Measurements from ENCODE around the gene SLC17A7. TPM values are rescaled to one million over a fixed set of nuclear protein-coding genes. Genes with fewer than 3 reads are reported as not detected.

The SLC17A7 gene
- polyA plus RNA-seq, 4 donors: 0.25 to 0.61 (median 0.45) TPM

GRCh38 chr19:49428547-49429451 lies 12.5 kb downstream of the SLC17A7 start:
- no peak for DNase-seq (ENCODE audit: low read depth in 4 of 4, low spot score in 2 of 4)

GRCh38 chr19:49427855-49428546 lies 13.3 kb downstream of the SLC17A7 start:
- DNase-seq (ENCODE audit: low read depth in 4 of 4, low spot score in 2 of 4): no peak

- DNase-seq (ENCODE audit: low read depth in 4 of 4, low spot score in 2 of 4): no peak
Measured at GRCh38 chr19:49427339-49427738, 14.0 kb downstream of the SLC17A7 start.

- DNase-seq (ENCODE audit: low read depth in 4 of 4, low spot score in 2 of 4): no peak
Measured at GRCh38 chr19:49425922-49426592, 15.3 kb downstream of the SLC17A7 start.

GRCh38 chr19:49425178-49425577 lies 16.1 kb downstream of the SLC17A7 start, which contains the start of gene GFY:
GFY (plus strand) TSS chr19:49425388; CDS start chr19:49426431, 1,043 bp downstream.
- DNase-seq (ENCODE audit: low read depth in 4 of 4, low spot score in 2 of 4): no peak

GRCh38 chr19:49423985-49424303 lies 17.4 kb downstream of the SLC17A7 start:
- DNase-seq (ENCODE audit: low read depth in 4 of 4, low spot score in 2 of 4): no peak

GRCh38 chr19:49423071-49423984 lies 18.0 kb downstream of the SLC17A7 start, which contains the start of gene PTH2:
PTH2 (minus strand) TSS chr19:49423441; CDS start chr19:49423339, 102 bp downstream.
- DNase-seq (ENCODE audit: low read depth in 4 of 4, low spot score in 2 of 4): no peak

GRCh38 chr19:49422407-49423070 lies 18.8 kb downstream of the SLC17A7 start:
- no peak for DNase-seq (ENCODE audit: low read depth in 4 of 4, low spot score in 2 of 4)

GRCh38 chr19:49421878-49422202 lies 19.5 kb downstream of the SLC17A7 start:
- DNase-seq (ENCODE audit: low read depth in 4 of 4, low spot score in 2 of 4): no peak

GRCh38 chr19:49421039-49421877 lies 20.1 kb downstream of the SLC17A7 start:
- DNase-seq (ENCODE audit: low read depth in 4 of 4, low spot score in 2 of 4): peak in 2 of 4 donors; percentile 32 to 66

- DNase-seq (ENCODE audit: low read depth in 4 of 4, low spot score in 2 of 4): no peak
Measured at GRCh38 chr19:49420227-49420626, 21.1 kb downstream of the SLC17A7 start.

GRCh38 chr19:49419173-49419572 lies 22.2 kb downstream of the SLC17A7 start:
- no peak for DNase-seq (ENCODE audit: low read depth in 4 of 4, low spot score in 2 of 4)

- DNase-seq (ENCODE audit: low read depth in 4 of 4, low spot score in 2 of 4): no peak
Measured at GRCh38 chr19:49418511-49418910, 22.8 kb downstream of the SLC17A7 start.

GRCh38 chr19:49417088-49417487 lies 24.2 kb downstream of the SLC17A7 start:
- DNase-seq (ENCODE audit: low read depth in 4 of 4, low spot score in 2 of 4): no peak

GRCh38 chr19:49415810-49416200 lies 25.5 kb downstream of the SLC17A7 start:
- DNase-seq (ENCODE audit: low read depth in 4 of 4, low spot score in 2 of 4): no peak

GRCh38 chr19:49415102-49415809 lies 26.1 kb downstream of the SLC17A7 start:
- no peak for DNase-seq (ENCODE audit: low read depth in 4 of 4, low spot score in 2 of 4)

GRCh38 chr19:49414256-49414655 lies 27.1 kb downstream of the SLC17A7 start:
- DNase-seq (ENCODE audit: low read depth in 4 of 4, low spot score in 2 of 4): no peak

- DNase-seq (ENCODE audit: low read depth in 4 of 4, low spot score in 2 of 4): peak in 3 of 4 donors; percentile 55 to 84 (median 73)
Measured at GRCh38 chr19:49413348-49413747, 28.0 kb downstream of the SLC17A7 start.

All from left renal cortex interstitium (tissue), 4 donors.